ENCODE results near the gene TMEM91. TPM values are rescaled to one million over a fixed set of nuclear protein-coding genes. Genes with fewer than 3 reads are reported as not detected.
A peak's percentile ranks its signal among the peaks of the same experiment; 100 is the strongest.

TMEM91 gene
- total and polyA plus RNA-seq, 2 of the 13 experiments (the other 11 are each of a cell fraction or from before 2014, with no cell fraction given) = 6.3 to 10.3 TPM

GRCh38 chr19:41363753-41364523, 12.4 kb upstream of the TMEM91 start, which contains the start of gene B9D2 (continued):
- TF ChIP-seq NFE2 (CRISPR knock-in tag; IDR thresholded peaks at IDR 0.05) (no peak), DPF2 (CRISPR knock-in tag; IDR thresholded peaks at IDR 0.05; ENCODE audit: borderline replicate concordance, low read depth) (no peak), ARID5B (CRISPR knock-in tag; IDR thresholded peaks at IDR 0.05) (peak; percentile 23; the same call in 1 of the 2 replicates), FOXC1 (CRISPR knock-in tag; IDR thresholded peaks at IDR 0.05; ENCODE audit: borderline replicate concordance) (peak; percentile 68; the same call in 1 of the 2 replicates), ATF2 (CRISPR knock-in tag; IDR thresholded peaks at IDR 0.05) (0 out of 2 replicates have a peak, but pooled peaks have one; percentile 6), MED13 (CRISPR knock-in tag; IDR thresholded peaks at IDR 0.05) (no peak), TBX3 (IDR thresholded peaks at IDR 0.05; ENCODE audit: borderline replicate concordance) (no peak), ZNF33A (CRISPR knock-in tag; IDR thresholded peaks at IDR 0.05; ENCODE audit: borderline replicate concordance) (no peak), SALL2 (CRISPR knock-in tag; IDR thresholded peaks at IDR 0.05) (peak; percentile 14; the same call in 1 of the 2 replicates), CBFB (CRISPR knock-in tag; IDR thresholded peaks at IDR 0.05) (no peak), SMAD9 (CRISPR knock-in tag; IDR thresholded peaks at IDR 0.05) (peak; percentile 61; the same call in 1 of the 2 replicates), DRAP1 (CRISPR knock-in tag; IDR thresholded peaks at IDR 0.05) (peak; percentile 33), ZBTB8A (CRISPR knock-in tag; IDR thresholded peaks at IDR 0.05; ENCODE audit: borderline replicate concordance, low read depth) (no peak), HNF4A (CRISPR knock-in tag; IDR thresholded peaks at IDR 0.05) (no peak), KLF6 (CRISPR knock-in tag; IDR thresholded peaks at IDR 0.05) (no peak; the same call in 1 of the 2 replicates), ZNF451 (CRISPR knock-in tag; IDR thresholded peaks at IDR 0.05) (no peak), HOXA9 (CRISPR knock-in tag; IDR thresholded peaks at IDR 0.05; ENCODE audit: borderline replicate concordance) (no peak), ZNF576 (CRISPR knock-in tag; IDR thresholded peaks at IDR 0.05) (no peak)
- TF ChIP-seq, protein P1, sequence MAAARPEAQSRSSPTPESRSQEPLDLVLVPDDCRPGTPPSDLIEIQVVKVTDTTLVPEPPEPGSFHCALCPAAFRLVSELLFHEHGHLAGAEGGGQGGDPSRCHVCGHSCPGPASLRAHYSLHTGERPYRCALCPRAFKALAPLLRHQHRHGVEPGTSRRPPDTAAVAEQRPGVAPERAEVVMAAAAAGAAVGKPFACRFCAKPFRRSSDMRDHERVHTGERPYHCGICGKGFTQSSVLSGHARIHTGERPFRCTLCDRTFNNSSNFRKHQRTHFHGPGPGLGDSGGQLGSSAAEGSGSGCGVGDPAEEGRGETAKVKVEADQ (CRISPR knock-in tag; IDR thresholded peaks at IDR 0.05; ENCODE audit: borderline replicate concordance) = peak; percentile 53; the same call in 1 of the 2 replicates
- TF ChIP-seq, protein P2, sequence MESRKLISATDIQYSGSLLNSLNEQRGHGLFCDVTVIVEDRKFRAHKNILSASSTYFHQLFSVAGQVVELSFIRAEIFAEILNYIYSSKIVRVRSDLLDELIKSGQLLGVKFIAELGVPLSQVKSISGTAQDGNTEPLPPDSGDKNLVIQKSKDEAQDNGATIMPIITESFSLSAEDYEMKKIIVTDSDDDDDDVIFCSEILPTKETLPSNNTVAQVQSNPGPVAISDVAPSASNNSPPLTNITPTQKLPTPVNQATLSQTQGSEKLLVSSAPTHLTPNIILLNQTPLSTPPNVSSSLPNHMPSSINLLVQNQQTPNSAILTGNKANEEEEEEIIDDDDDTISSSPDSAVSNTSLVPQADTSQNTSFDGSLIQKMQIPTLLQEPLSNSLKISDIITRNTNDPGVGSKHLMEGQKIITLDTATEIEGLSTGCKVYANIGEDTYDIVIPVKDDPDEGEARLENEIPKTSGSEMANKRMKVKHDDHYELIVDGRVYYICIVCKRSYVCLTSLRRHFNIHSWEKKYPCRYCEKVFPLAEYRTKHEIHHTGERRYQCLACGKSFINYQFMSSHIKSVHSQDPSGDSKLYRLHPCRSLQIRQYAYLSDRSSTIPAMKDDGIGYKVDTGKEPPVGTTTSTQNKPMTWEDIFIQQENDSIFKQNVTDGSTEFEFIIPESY (CRISPR knock-in tag; IDR thresholded peaks at IDR 0.05) = no peak

Measured in HepG2 (cell line).